Esophagus squamous epithelium (tissue), 5 donors: ENCODE measurements around the gene CRYBB1. TPM values are rescaled to one million over a fixed set of nuclear protein-coding genes. Genes with fewer than 3 reads are reported as not detected.
"Not testable (repeated sequence)": the region's sequence is repeated elsewhere in the genome, so short reads cannot be mapped to it uniquely, and the experiment has no call there.

Source experiments
- DNase-seq: peaks from one replicate; lab custom pipeline; 2025; lab: John Stamatoyannopoulos, UW
- H3K27ac ChIP-seq, 4 donors: fragments of 200-600 bp; sonication (generic); one replicate each; pipeline ENCODE4 v1.5.1; 2016 to 2019; ENCODE audit warnings: mild to moderate bottlenecking in 1 of 4
- H3K27me3 ChIP-seq, 4 donors: fragments of 200-600 bp; sonication (generic); 1 replicate in 3 of 4; 2 replicates in 1 of 4; pipeline versions ENCODE4 v1.5.1 to v1.6.0; 2017 to 2021; ENCODE audit warnings: antibody characterized with exemption in 1 of 4
- H3K36me3 ChIP-seq, 3 donors: fragments of 200-600 bp; sonication (generic); one replicate each; pipeline ENCODE4 v1.5.1; 2016 to 2019
- H3K4me1 ChIP-seq, 3 donors: fragments of 200-600 bp; sonication (generic); one replicate each; pipeline ENCODE4 v1.5.1; 2017 to 2019
- H3K4me3 ChIP-seq, 4 donors: fragments of 200-600 bp; sonication (generic); 1 replicate in 3 of 4; 2 replicates in 1 of 4; pipeline ENCODE4 v1.5.1; 2016 to 2019; ENCODE audit warnings: mild to moderate bottlenecking in 2 of 4, moderate library complexity in 1 of 4
- H3K9me3 ChIP-seq, 3 donors: fragments of 200-600 bp; sonication (generic); one replicate each; pipeline ENCODE4 v1.5.1; 2016 to 2019
- POLR2A ChIP-seq, 4 donors: fragments of 450-650 bp; IDR thresholded peaks; one replicate each; pipeline ENCODE4 v1.6.1; 2017; ENCODE audit warnings: antibody characterized with exemption in 4 of 4, mild to moderate bottlenecking in 4 of 4, moderate library complexity in 3 of 4
- WGBS, 2 donors: methylation state at CpG; one replicate each; pipeline ENCODE4 v1.1.5; 2018; 5-methylcytosine and 5-hydroxymethylcytosine counted together
- intact Hi-C: fragments of 100-400 bp; cut with DNase I; formaldehyde crosslinking; loops from one replicate; pipeline ENCODE4 v1.15.0; 2022
- total RNA-seq, 4 donors: library from RNA; depleted of rRNA; stranded (reverse); fragments of >200 nt; gene quantifications; one replicate each; pipeline ENCODE4 v1.1.0, GENCODE V29; 2016
- TF ChIP-seq, protein P1 (sequence below), 6 experiments: fragments of 450-650 bp in 4 of 6; fragments of 200-600 bp in 2 of 6; sonication (generic) in 2 of 6; IDR thresholded peaks; one replicate each; pipeline ENCODE4 v1.5.1; 2016 to 2019; ENCODE audit warnings: antibody characterized with exemption in 6 of 6, mild to moderate bottlenecking in 4 of 6, moderate library complexity in 4 of 6
- donor health status: DM: yes; HTN: yes; CAD: no.

CRYBB1 gene
- total RNA-seq, 4 donors from 2014 or later, result 0.95 TPM; not detected in 3

GRCh38 chr22:26614322-26614721 lies 3.5 kb downstream of the CRYBB1 start:
- WGBS, 2 donors, result 50 to 52% methylated on average over 14 of the region's 14 CpGs
- Histone ChIP-seq H3K9me3 (no peaks in the 10 kb centered on the region), H3K27me3 (peaks cover 0 to 57% (median 2%) of the 10 kb centered on the region in 4 donors), H3K36me3 (no peaks in the 10 kb centered on the region), H3K4me1 (peaks cover 0 to 20% (median 0%) of the 10 kb centered on the region in 3 donors), H3K27ac (no peak overlapping the region), H3K4me3 (no peak overlapping the region)
- intact Hi-C loops, result no loop called here
- TF ChIP-seq POLR2A (IDR thresholded peaks at IDR 0.05), result no peak
- TF ChIP-seq, protein P1, sequence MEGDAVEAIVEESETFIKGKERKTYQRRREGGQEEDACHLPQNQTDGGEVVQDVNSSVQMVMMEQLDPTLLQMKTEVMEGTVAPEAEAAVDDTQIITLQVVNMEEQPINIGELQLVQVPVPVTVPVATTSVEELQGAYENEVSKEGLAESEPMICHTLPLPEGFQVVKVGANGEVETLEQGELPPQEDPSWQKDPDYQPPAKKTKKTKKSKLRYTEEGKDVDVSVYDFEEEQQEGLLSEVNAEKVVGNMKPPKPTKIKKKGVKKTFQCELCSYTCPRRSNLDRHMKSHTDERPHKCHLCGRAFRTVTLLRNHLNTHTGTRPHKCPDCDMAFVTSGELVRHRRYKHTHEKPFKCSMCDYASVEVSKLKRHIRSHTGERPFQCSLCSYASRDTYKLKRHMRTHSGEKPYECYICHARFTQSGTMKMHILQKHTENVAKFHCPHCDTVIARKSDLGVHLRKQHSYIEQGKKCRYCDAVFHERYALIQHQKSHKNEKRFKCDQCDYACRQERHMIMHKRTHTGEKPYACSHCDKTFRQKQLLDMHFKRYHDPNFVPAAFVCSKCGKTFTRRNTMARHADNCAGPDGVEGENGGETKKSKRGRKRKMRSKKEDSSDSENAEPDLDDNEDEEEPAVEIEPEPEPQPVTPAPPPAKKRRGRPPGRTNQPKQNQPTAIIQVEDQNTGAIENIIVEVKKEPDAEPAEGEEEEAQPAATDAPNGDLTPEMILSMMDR (IDR thresholded peaks at IDR 0.05), result no peak
- no peak for DNase-seq

- H3K9me3 ChIP-seq, intact Hi-C loops, H3K36me3 ChIP-seq, H3K4me3 ChIP-seq, H3K27ac ChIP-seq, DNase-seq: not testable (repeated sequence)
- WGBS, 2 donors, result 34 to 37% methylated on average over 10 of the region's 10 CpGs
- H3K27me3 ChIP-seq, result peaks cover 0 to 55% (median 2%) of the 10 kb centered on the region in 4 donors
- peaks cover 0 to 20% (median 0%) of the 10 kb centered on the region in 3 donors for H3K4me1 ChIP-seq
Observed at GRCh38 chr22:26613753-26614152, 4.1 kb downstream of the CRYBB1 start.

DNA sequence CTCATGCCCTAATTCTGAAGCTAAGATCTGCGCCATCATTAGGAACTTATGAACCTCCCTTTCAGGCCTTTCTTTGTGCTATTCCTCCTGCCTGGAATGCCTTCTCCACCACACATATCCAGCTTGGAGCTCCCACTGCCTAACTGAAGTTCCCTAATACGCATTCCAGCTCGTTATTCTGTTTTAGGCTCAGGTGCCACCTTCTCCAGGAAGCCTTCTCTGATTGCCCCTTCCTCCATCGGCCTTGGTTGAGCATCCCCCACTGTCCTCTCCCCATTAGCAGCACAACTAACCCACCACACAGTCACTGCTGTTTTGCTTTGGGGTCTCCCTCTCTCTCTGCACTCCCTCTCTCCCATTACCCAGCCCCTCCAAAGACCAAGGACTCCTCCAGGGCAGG lies 5.2 kb downstream of the CRYBB1 start:
- Histone ChIP-seq H3K9me3 (no peaks in the 10 kb centered on the region), H3K4me1 (peaks cover 0 to 10% (median 0%) of the 10 kb centered on the region in 3 donors), H3K27me3 (peaks cover 0 to 50% (median 2%) of the 10 kb centered on the region in 4 donors), H3K27ac (no peak overlapping the region), H3K36me3 (no peaks in the 10 kb centered on the region), H3K4me3 (no peak overlapping the region)
- intact Hi-C loops, result no loop called here
- WGBS, 2 donors, result 85 to 98% methylated on average over 4 of the region's 4 CpGs
- TF ChIP-seq POLR2A (IDR thresholded peaks at IDR 0.05), result no peak
- TF ChIP-seq, protein P1 (IDR thresholded peaks at IDR 0.05), result no peak
- DNase-seq, result no peak

DNA sequence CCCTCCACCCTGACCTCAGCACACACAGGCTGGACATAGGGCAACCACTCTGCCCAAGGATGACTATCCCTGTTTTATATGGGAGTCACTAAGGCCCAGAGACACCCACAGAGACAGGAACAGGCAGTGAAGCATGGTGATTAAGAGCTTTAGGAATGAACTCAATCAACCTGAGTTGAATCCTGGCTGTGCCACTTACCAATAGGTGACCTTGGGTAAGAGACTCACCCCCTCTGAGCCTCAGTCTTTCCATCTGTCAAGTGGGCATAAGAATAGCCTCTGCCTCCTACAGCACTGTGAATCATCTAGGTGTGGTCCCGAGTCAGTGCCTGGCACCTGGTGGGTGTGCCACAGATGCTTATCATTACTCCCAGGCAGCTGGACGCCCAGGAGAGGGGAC lies 6.8 kb downstream of the CRYBB1 start:
- H3K4me3 ChIP-seq, result no peak overlapping the region
- TF ChIP-seq POLR2A (IDR thresholded peaks at IDR 0.05), result no peak
- TF ChIP-seq, protein P1 (IDR thresholded peaks at IDR 0.05), result no peak
- peaks cover 0 to 39% (median 2%) of the 10 kb centered on the region in 4 donors for H3K27me3 ChIP-seq
- no peak for DNase-seq
- H3K9me3 ChIP-seq, result no peaks in the 10 kb centered on the region
- H3K36me3 ChIP-seq, result no peaks in the 10 kb centered on the region
- no peaks in the 10 kb centered on the region for H3K4me1 ChIP-seq
- WGBS, 2 donors, result 50 to 56% methylated on average over 1 to 2 of the region's 2 CpGs
- intact Hi-C loops, result no loop called here
- peak overlapping the region in 1 of 4 donors; percentile 14 for H3K27ac ChIP-seq

GRCh38 chr22:26610072-26610958 lies 7.5 kb downstream of the CRYBB1 start:
- Histone ChIP-seq H3K27me3 (peaks cover 0 to 34% (median 2%) of the 10 kb centered on the region in 4 donors), H3K4me1 (no peaks in the 10 kb centered on the region), H3K9me3 (no peaks in the 10 kb centered on the region), H3K4me3 (no peak overlapping the region), H3K27ac (peak overlapping the region in 1 of 4 donors; percentile 14), H3K36me3 (no peaks in the 10 kb centered on the region)
- intact Hi-C loops, result no loop called here
- 42 to 49% methylated on average over 10 of the region's 12 CpGs for WGBS, 2 donors
- no peak for TF ChIP-seq POLR2A (IDR thresholded peaks at IDR 0.05)
- TF ChIP-seq, protein P1 (IDR thresholded peaks at IDR 0.05), result no peak
- no peak for DNase-seq
